Fibroblast of pulmonary artery (primary cell): ENCODE data around the gene CAMTA1.

Source experiments
- DNase-seq: peaks from one replicate; pipeline ENCODE4 v3.0.0-alpha.2; 2010; ENCODE audit warnings: low read depth
- H3K4me3 ChIP-seq: replicated peaks from 2 replicates; pipeline ENCODE4 v1.5.1; 2011; ENCODE audit warnings: low read depth, mild to moderate bottlenecking, control low read depth, low read length, moderate library complexity
- CTCF ChIP-seq: IDR thresholded peaks from 2 replicates; pipeline ENCODE4 v1.5.1; 2011; ENCODE audit warnings: mild to moderate bottlenecking, control low read depth, low read length, inconsistent platforms; ENCODE audit errors: missing control alignments

Gene CAMTA1

GRCh38 chr1:6864166-6864565, 78.9 kb downstream of the CAMTA1 start:
- no peak overlapping the region for H3K4me3 ChIP-seq
- no peak for DNase-seq
- no peak for TF ChIP-seq CTCF

- TF ChIP-seq CTCF: no peak
- no peak overlapping the region for H3K4me3 ChIP-seq
- no peak for DNase-seq
Observed at GRCh38 chr1:6866825-6867224, 81.6 kb downstream of the CAMTA1 start.

GRCh38 chr1:6867321-6867720, 82.1 kb downstream of the CAMTA1 start:
- H3K4me3 ChIP-seq: no peak overlapping the region
- no peak for DNase-seq
- TF ChIP-seq CTCF: no peak

- no peak overlapping the region for H3K4me3 ChIP-seq
- DNase-seq: no peak
- no peak for TF ChIP-seq CTCF
Observed at GRCh38 chr1:6867729-6868659, 82.7 kb downstream of the CAMTA1 start.

GRCh38 chr1:6868660-6869380, 83.6 kb downstream of the CAMTA1 start:
- TF ChIP-seq CTCF: no peak
- no peak overlapping the region for H3K4me3 ChIP-seq
- peak; percentile 9 for DNase-seq

- no peak overlapping the region for H3K4me3 ChIP-seq
- no peak for DNase-seq
- no peak for TF ChIP-seq CTCF
Observed at GRCh38 chr1:6869545-6869944, 84.3 kb downstream of the CAMTA1 start.

- no peak for DNase-seq
- no peak overlapping the region for H3K4me3 ChIP-seq
- no peak for TF ChIP-seq CTCF
Observed at GRCh38 chr1:6870086-6870485, 84.8 kb downstream of the CAMTA1 start.
